ENCODE results near the gene ZNF254. TPM values are rescaled to one million over a fixed set of nuclear protein-coding genes. Genes with fewer than 3 reads are reported as not detected.
"Not testable (repeated sequence)": the region's sequence is repeated elsewhere in the genome, so short reads cannot be mapped to it uniquely, and the experiment has no call there.

ZNF254 gene
- total RNA-seq, 1 donor from 2014 or later: 22.2 TPM

- intact Hi-C loops (cut with DNase I): no loop called here
- DNase-seq (ENCODE audit: low spot score) (peak; percentile 14), ATAC-seq (no peak)
These were observed 16.9 kb upstream of the ZNF254 start for GRCh38 chr19:24069905-24070657.

- ATAC-seq (no peak), DNase-seq (ENCODE audit: low spot score) (peak; percentile 1)
- intact Hi-C loops (cut with DNase I): no loop called here
These were observed 15.9 kb upstream of the ZNF254 start for GRCh38 chr19:24071078-24071477.

GRCh38 chr19:24072720-24073119 lies 14.3 kb upstream of the ZNF254 start:
- ATAC-seq (no peak), DNase-seq (ENCODE audit: low spot score) (no peak)
- intact Hi-C loops (cut with DNase I): no loop called here

- ATAC-seq: no peak
- peak; percentile 12 for DNase-seq (ENCODE audit: low spot score)
- intact Hi-C loops (cut with DNase I): no loop called here
These were observed 13.2 kb upstream of the ZNF254 start for GRCh38 chr19:24073807-24074206.

- no peak for ATAC-seq
- intact Hi-C loops (cut with DNase I): no loop called here
- DNase-seq (ENCODE audit: low spot score): peak; percentile 9
These were observed 12.1 kb upstream of the ZNF254 start for GRCh38 chr19:24074720-24075454.

GRCh38 chr19:24075530-24075929 lies 11.5 kb upstream of the ZNF254 start:
- DNase-seq (ENCODE audit: low spot score); intact Hi-C loops (cut with DNase I); ATAC-seq: not testable (repeated sequence)

- intact Hi-C loops (cut with DNase I): no loop called here
- ATAC-seq: no peak
- DNase-seq (ENCODE audit: low spot score): no peak
These were observed 8.3 kb upstream of the ZNF254 start for GRCh38 chr19:24078680-24079079.

GRCh38 chr19:24081056-24081455 lies 5.9 kb upstream of the ZNF254 start:
- no peak for DNase-seq (ENCODE audit: low spot score)
- no peak for ATAC-seq
- intact Hi-C loops (cut with DNase I): no loop called here

- intact Hi-C loops (cut with DNase I): no loop called here
- no peak for ATAC-seq
- no peak for DNase-seq (ENCODE audit: low spot score)
These were observed 11.4 kb downstream of the ZNF254 start for GRCh38 chr19:24098359-24098758.

GRCh38 chr19:24099829-24100228 lies 12.8 kb downstream of the ZNF254 start:
- intact Hi-C loops (cut with DNase I): no loop called here
- DNase-seq (ENCODE audit: low spot score) (no peak), ATAC-seq (no peak)

GRCh38 chr19:24100597-24100996 lies 13.6 kb downstream of the ZNF254 start:
- ATAC-seq; intact Hi-C loops (cut with DNase I); DNase-seq (ENCODE audit: low spot score): not testable (repeated sequence)

- intact Hi-C loops (cut with DNase I): no loop called here
- DNase-seq (ENCODE audit: low spot score) (no peak), ATAC-seq (no peak)
These were observed 14.6 kb downstream of the ZNF254 start for GRCh38 chr19:24101459-24102115.

- ATAC-seq (no peak), DNase-seq (ENCODE audit: low spot score) (no peak)
- intact Hi-C loops (cut with DNase I): no loop called here
These were observed 40.6 kb downstream of the ZNF254 start for GRCh38 chr19:24127601-24128000.

GRCh38 chr19:24140099-24140498 lies 53.1 kb downstream of the ZNF254 start:
- ATAC-seq (no peak), DNase-seq (ENCODE audit: low spot score) (no peak)
- intact Hi-C loops (cut with DNase I): no loop called here

- intact Hi-C loops (cut with DNase I): no loop called here
- no peak for DNase-seq (ENCODE audit: low spot score)
- ATAC-seq: no peak
These were observed 53.6 kb downstream of the ZNF254 start for GRCh38 chr19:24140591-24140990.

- DNase-seq (ENCODE audit: low spot score): no peak
- intact Hi-C loops (cut with DNase I): no loop called here
- no peak for ATAC-seq
These were observed 54.6 kb downstream of the ZNF254 start for GRCh38 chr19:24141612-24142011.

GRCh38 chr19:24142771-24143170 lies 55.8 kb downstream of the ZNF254 start:
- intact Hi-C loops (cut with DNase I): no loop called here
- DNase-seq (ENCODE audit: low spot score) (no peak), ATAC-seq (no peak)

GRCh38 chr19:24159707-24160106 lies 72.7 kb downstream of the ZNF254 start:
- ATAC-seq (no peak), DNase-seq (ENCODE audit: low spot score) (no peak)
- intact Hi-C loops (cut with DNase I): no loop called here

GRCh38 chr19:24166055-24166454 lies 79.1 kb downstream of the ZNF254 start:
- no peak for DNase-seq (ENCODE audit: low spot score)
- ATAC-seq: no peak
- intact Hi-C loops (cut with DNase I): no loop called here

- no peak for DNase-seq (ENCODE audit: low spot score)
- intact Hi-C loops (cut with DNase I): no loop called here
- no peak for ATAC-seq
These were observed 86.9 kb downstream of the ZNF254 start for GRCh38 chr19:24173882-24174281.
